Measurements from ENCODE around the gene ZNF536.

- TF ChIP-seq, protein P1, sequence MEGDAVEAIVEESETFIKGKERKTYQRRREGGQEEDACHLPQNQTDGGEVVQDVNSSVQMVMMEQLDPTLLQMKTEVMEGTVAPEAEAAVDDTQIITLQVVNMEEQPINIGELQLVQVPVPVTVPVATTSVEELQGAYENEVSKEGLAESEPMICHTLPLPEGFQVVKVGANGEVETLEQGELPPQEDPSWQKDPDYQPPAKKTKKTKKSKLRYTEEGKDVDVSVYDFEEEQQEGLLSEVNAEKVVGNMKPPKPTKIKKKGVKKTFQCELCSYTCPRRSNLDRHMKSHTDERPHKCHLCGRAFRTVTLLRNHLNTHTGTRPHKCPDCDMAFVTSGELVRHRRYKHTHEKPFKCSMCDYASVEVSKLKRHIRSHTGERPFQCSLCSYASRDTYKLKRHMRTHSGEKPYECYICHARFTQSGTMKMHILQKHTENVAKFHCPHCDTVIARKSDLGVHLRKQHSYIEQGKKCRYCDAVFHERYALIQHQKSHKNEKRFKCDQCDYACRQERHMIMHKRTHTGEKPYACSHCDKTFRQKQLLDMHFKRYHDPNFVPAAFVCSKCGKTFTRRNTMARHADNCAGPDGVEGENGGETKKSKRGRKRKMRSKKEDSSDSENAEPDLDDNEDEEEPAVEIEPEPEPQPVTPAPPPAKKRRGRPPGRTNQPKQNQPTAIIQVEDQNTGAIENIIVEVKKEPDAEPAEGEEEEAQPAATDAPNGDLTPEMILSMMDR (IDR thresholded peaks at IDR 0.05) = no peak
- TF ChIP-seq POLR2A (IDR thresholded peaks at IDR 0.05) = no peak
Observed at GRCh38 chr19:30516531-30516930, 144.3 kb downstream of the ZNF536 start.
